GM12892 (cell line): ENCODE results near the gene NARS2.

ENCODE experiments used
- POLR2A ChIP-seq: IDR thresholded peaks from 2 replicates; pipeline ENCODE4 v1.6.1; 2011; ENCODE audit warnings: low read depth, low read length, control low read depth
- POLR2AphosphoS5 ChIP-seq: IDR thresholded peaks from 2 replicates; pipeline ENCODE4 v1.6.1; 2011; ENCODE audit warnings: low read depth, low read length, control low read depth

DNA sequence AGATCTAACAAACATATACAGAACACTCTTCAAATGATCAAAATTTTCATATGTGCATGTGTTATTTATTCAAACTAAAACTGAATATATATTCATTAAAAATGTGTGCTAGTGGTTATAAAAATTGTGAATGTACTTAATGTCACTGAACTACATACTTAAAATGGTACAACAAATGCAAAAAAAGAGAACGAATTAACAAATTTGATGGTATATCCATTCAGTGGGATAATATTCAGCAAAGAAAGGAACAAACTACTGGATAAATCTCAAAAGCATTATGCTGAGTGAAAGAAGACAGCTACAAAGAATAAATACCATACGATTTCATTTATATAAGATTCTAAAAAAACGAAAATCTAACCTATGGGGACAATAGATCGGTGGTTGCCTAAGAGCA lies 64.1 kb downstream of the NARS2 start:
- TF ChIP-seq POLR2AphosphoS5 (no peak), POLR2A (no peak)
